Measurements from ENCODE around the gene GOLGA6L10. TPM values are rescaled to one million over a fixed set of nuclear protein-coding genes. Genes with fewer than 3 reads are reported as not detected.
"Not testable (repeated sequence)": the region's sequence is repeated elsewhere in the genome, so short reads cannot be mapped to it uniquely, and the experiment has no call there.

The GOLGA6L10 gene
- total RNA-seq, 1 experiment from 2014 or later: 2.0 TPM

GRCh38 chr15:82397817-82398216 is 48.5 kb upstream of the GOLGA6L10 start:
- no peaks in the 10 kb centered on the region; the same call in 1 of the 2 replicates for H3K79me2 ChIP-seq (ENCODE audit: insufficient read depth, low read length)
- TF ChIP-seq, protein P1, sequence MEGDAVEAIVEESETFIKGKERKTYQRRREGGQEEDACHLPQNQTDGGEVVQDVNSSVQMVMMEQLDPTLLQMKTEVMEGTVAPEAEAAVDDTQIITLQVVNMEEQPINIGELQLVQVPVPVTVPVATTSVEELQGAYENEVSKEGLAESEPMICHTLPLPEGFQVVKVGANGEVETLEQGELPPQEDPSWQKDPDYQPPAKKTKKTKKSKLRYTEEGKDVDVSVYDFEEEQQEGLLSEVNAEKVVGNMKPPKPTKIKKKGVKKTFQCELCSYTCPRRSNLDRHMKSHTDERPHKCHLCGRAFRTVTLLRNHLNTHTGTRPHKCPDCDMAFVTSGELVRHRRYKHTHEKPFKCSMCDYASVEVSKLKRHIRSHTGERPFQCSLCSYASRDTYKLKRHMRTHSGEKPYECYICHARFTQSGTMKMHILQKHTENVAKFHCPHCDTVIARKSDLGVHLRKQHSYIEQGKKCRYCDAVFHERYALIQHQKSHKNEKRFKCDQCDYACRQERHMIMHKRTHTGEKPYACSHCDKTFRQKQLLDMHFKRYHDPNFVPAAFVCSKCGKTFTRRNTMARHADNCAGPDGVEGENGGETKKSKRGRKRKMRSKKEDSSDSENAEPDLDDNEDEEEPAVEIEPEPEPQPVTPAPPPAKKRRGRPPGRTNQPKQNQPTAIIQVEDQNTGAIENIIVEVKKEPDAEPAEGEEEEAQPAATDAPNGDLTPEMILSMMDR (conservative IDR thresholded peaks at IDR 0.05): no peak
- H3K27ac Mint-ChIP-seq: peak overlapping the region in 1 of 3 experiments; percentile 28; a peak in 2 of 7 replicates

DNA sequence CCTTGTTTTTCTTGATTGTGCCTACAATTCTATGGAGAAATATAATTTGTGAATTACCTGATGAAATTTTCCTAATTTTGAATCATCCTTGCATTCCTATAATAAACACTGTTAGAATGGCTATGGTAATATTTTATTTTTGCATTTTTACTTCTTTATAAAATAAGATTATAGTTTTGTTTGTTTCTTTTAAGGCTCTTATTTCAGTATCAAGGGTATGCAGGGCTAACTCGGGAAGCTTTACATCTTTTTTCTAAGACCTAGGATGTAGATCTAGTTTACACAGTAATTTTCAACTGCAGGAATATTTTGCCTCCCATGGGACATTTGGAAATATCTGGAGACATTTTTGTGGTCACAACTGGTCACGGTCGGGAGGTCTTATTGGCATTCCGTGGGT is 46.5 kb upstream of the GOLGA6L10 start:
- H2BK120ac ChIP-seq (ENCODE audit: low read depth, low read length, poor library complexity, severe bottlenecking); H4K5ac ChIP-seq (ENCODE audit: insufficient read length, low read depth, low read length); H4K8ac ChIP-seq (replicated peaks; ENCODE audit: insufficient read length, low read depth, low read length); DNase-seq; H2BK15ac ChIP-seq (ENCODE audit: low read depth, low read length); H2AFZ ChIP-seq (ENCODE audit: low read length); H3K4me3 Mint-ChIP-seq; H3K27ac Mint-ChIP-seq; H3K4me1 ChIP-seq (ENCODE audit: insufficient read depth, low read length); H3K23me2 ChIP-seq (ENCODE audit: insufficient read length, low read depth, low read length, poor library complexity, severe bottlenecking); H3K9me3 ChIP-seq (ENCODE audit: control insufficient read depth, low read depth, low read length); H2AK5ac ChIP-seq (ENCODE audit: insufficient read length, low read length); H2BK20ac ChIP-seq (ENCODE audit: low read depth, low read length, poor library complexity, severe bottlenecking); H3K14ac ChIP-seq (ENCODE audit: insufficient read depth, low read length); H3K9me3 Mint-ChIP-seq; H3K27me3 Mint-ChIP-seq (ENCODE audit: low read depth); H4K20me1 ChIP-seq (ENCODE audit: control insufficient read depth, insufficient read depth, insufficient read length); H3K79me2 ChIP-seq (ENCODE audit: insufficient read depth, low read length); H3K23ac ChIP-seq (ENCODE audit: insufficient read length, low read depth, low read length); H3K9ac ChIP-seq (ENCODE audit: extremely low read depth, insufficient read length, low read length); H3K4me2 ChIP-seq (ENCODE audit: insufficient read depth, insufficient read length, low read length); H3K79me1 ChIP-seq (ENCODE audit: insufficient read depth, low read depth, low read length, poor library complexity, severe bottlenecking); H3K27ac ChIP-seq (ENCODE audit: insufficient read length, low read depth, low read length); H4K91ac ChIP-seq (ENCODE audit: insufficient read length, low read depth, low read length); H3K4ac ChIP-seq (ENCODE audit: low read depth, low read length); H3K27me3 ChIP-seq (ENCODE audit: insufficient read depth, low read length); H3T11ph ChIP-seq (ENCODE audit: low read length); H3K56ac ChIP-seq (ENCODE audit: insufficient read length, low read depth, low read length); H2BK5ac ChIP-seq (ENCODE audit: insufficient read length, low read length); H2BK12ac ChIP-seq (ENCODE audit: insufficient read length, low read depth, low read length); H3K18ac ChIP-seq (ENCODE audit: insufficient read length, low read depth, low read length): not testable (repeated sequence)
- WGBS (ENCODE audit: extremely low coverage, insufficient read length, low lambda C conversion rate): no CpG with 5 or more reads among the region's 4 CpGs
- Mint-ChIP-seq H3K36me3 (ENCODE audit: insufficient read depth in 1 of 3, low read depth in 3 of 3) (peaks cover 2 to 11% (median 4%) of the 10 kb centered on the region in 3 experiments; a peak in 6 of 7 replicates), H3K4me1 (peaks cover 28 to 30% of the 10 kb centered on the region in 2 experiments)

More at GRCh38 chr15:82397817-82398216, 48.5 kb upstream of the GOLGA6L10 start:
- no peak overlapping the region for H3K14ac ChIP-seq (ENCODE audit: insufficient read depth, low read length)
- no peak overlapping the region for H3K23ac ChIP-seq (ENCODE audit: insufficient read length, low read depth, low read length)
- peaks cover 0 to 3% of the 10 kb centered on the region in 2 experiments; a peak in 3 of 5 replicates for H3K9me3 Mint-ChIP-seq
- no peak overlapping the region for H3K4ac ChIP-seq (ENCODE audit: low read depth, low read length)
- DNase-seq: no peak
- H3K23me2 ChIP-seq (ENCODE audit: insufficient read length, low read depth, low read length, poor library complexity, severe bottlenecking): no peaks in the 10 kb centered on the region
- H3K27ac ChIP-seq (ENCODE audit: insufficient read length, low read depth, low read length): no peak overlapping the region
- no peaks in the 10 kb centered on the region for H3K27me3 ChIP-seq (ENCODE audit: insufficient read depth, low read length)
- no peaks in the 10 kb centered on the region for H3K9me3 ChIP-seq (ENCODE audit: control insufficient read depth, low read depth, low read length)
- no peak overlapping the region for H2BK20ac ChIP-seq (ENCODE audit: low read depth, low read length, poor library complexity, severe bottlenecking)
- no peak overlapping the region for H3K4me3 Mint-ChIP-seq
- H4K91ac ChIP-seq (ENCODE audit: insufficient read length, low read depth, low read length): no peak overlapping the region
- H3K18ac ChIP-seq (ENCODE audit: insufficient read length, low read depth, low read length): no peak overlapping the region
- peaks cover 17 to 22% of the 10 kb centered on the region in 2 experiments for H3K4me1 Mint-ChIP-seq
- no peak overlapping the region for H2BK12ac ChIP-seq (ENCODE audit: insufficient read length, low read depth, low read length)
- no peaks in the 10 kb centered on the region for H3K27me3 Mint-ChIP-seq (ENCODE audit: low read depth)
- no peak overlapping the region for H3K9ac ChIP-seq (ENCODE audit: extremely low read depth, insufficient read length, low read length)
- no CpG with 5 or more reads among the region's 3 CpGs for WGBS (ENCODE audit: extremely low coverage, insufficient read length, low lambda C conversion rate)
- H2BK15ac ChIP-seq (ENCODE audit: low read depth, low read length): no peak overlapping the region
- H3K79me1 ChIP-seq (ENCODE audit: insufficient read depth, low read depth, low read length, poor library complexity, severe bottlenecking): no peaks in the 10 kb centered on the region
- H4K8ac ChIP-seq (replicated peaks; ENCODE audit: insufficient read length, low read depth, low read length): no peak overlapping the region
- H2AFZ ChIP-seq (ENCODE audit: low read length): no peak overlapping the region
- H3K4me1 ChIP-seq (ENCODE audit: insufficient read depth, low read length): no peaks in the 10 kb centered on the region; the same call in 1 of the 2 replicates
- no peak overlapping the region for H2BK5ac ChIP-seq (ENCODE audit: insufficient read length, low read length)
- H4K5ac ChIP-seq (ENCODE audit: insufficient read length, low read depth, low read length): no peak overlapping the region
- H2BK120ac ChIP-seq (ENCODE audit: low read depth, low read length, poor library complexity, severe bottlenecking): no peak overlapping the region
- H3T11ph ChIP-seq (ENCODE audit: low read length): no peak overlapping the region
- H4K20me1 ChIP-seq (ENCODE audit: control insufficient read depth, insufficient read depth, insufficient read length): no peaks in the 10 kb centered on the region
- no peak overlapping the region for H3K56ac ChIP-seq (ENCODE audit: insufficient read length, low read depth, low read length)
- no peak overlapping the region for H2AK5ac ChIP-seq (ENCODE audit: insufficient read length, low read length)
- H3K4me2 ChIP-seq (ENCODE audit: insufficient read depth, insufficient read length, low read length): no peak overlapping the region
- H3K36me3 Mint-ChIP-seq (ENCODE audit: insufficient read depth in 1 of 3, low read depth in 3 of 3): peaks cover 2 to 11% (median 4%) of the 10 kb centered on the region in 3 experiments; a peak in 6 of 7 replicates
